NCI-H2196 (cell line): ENCODE measurements around the gene MBLAC1.

Experiments
- DNase-seq: peaks from one replicate; lab custom pipeline; 2025; ENCODE audit not compliant: unreplicated experiment; lab: John Stamatoyannopoulos, UW

The MBLAC1 gene

DNA sequence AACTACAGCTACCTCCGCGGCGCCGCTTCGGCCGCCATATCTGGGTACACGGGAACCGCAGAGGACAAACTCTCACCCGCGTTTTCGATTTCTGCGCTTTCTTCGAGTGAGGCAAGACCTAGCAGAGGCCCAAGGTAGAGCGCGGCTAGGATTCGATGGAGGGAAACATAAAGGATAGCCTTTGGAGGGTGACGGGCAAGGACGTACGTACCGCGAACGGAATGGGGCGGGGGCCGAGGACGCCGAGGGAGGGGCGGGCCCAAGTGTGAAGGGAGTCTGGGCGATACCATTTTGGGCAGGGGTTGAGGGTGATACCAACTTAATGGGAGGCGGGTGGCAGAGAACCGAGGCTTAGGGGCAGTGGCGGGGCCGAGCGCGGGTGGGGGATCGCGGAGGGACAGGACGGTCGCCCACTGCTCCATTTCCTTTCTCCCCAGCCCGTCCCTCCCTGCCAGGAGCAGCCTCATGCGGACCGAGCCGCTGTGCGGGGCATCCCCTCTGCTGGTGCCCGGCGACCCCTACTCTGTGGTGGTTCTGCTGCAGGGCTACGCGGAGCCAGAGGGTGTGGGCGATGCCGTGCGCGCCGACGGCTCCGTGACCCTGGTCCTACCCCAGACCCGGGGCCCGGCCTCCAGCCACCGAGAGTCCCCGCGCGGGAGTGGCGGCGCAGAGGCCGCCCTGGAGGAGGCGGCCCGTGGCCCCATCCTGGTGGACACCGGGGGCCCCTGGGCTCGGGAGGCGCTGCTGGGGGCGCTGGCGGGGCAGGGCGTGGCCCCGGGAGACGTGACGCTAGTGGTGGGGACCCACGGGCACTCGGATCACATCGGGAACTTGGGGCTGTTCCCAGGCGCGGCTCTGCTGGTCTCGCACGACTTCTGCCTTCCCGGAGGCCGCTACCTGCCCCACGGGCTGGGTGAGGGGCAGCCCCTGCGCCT, at the start of gene MBLAC1:
TSS of gene MBLAC1 (plus strand) at position 37 of the 935 bp plus-strand sequence. CDS start at position 466, 429 bp downstream.
- peak; percentile 92 for DNase-seq

GRCh38 chr7:100077205-100077604, 49.6 kb upstream of the MBLAC1 start:
- no peak for DNase-seq

GRCh38 chr7:100079024-100079560, 47.7 kb upstream of the MBLAC1 start:
- no peak for DNase-seq

DNA sequence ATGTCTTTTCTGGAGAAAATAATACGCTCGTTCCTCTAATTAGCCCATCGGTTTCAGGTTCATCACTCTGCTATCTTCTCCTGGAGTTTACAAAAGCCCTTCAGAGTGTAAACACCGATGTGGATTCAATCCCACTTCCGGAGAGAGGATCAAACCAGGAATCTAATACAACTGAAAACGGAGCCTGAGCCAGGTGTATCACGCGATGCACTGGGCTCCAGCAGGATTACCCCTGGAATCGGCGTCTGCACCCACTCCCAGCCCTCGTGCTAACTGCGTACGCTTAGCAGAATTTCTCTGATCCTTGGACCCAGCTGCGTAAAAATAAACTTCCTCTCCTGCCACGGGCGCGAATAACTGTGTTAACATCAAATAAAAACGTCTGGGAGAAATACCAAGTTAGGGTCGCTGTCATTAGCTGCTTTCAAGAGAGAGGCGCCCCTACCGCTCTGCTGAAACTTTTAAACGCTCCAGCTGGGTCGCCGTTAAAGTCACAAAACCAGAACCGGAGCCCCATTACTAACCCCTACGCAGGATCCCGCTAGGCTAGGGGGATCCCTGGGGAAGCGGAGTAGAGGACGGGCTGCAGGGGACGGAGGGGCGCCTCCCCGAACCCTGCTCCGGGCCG, 45.7 kb upstream of the MBLAC1 start:
- DNase-seq: peak; percentile 44

GRCh38 chr7:100081535-100082102, 45.1 kb upstream of the MBLAC1 start, which contains the start of gene ZNF3:
Gene ZNF3 (minus strand): TSS chr7:100081723. CDS start chr7:100077357, 4,366 bp downstream.
- peak; percentile 98 for DNase-seq

GRCh38 chr7:100082978-100083377, 43.8 kb upstream of the MBLAC1 start:
- DNase-seq: no peak

DNA sequence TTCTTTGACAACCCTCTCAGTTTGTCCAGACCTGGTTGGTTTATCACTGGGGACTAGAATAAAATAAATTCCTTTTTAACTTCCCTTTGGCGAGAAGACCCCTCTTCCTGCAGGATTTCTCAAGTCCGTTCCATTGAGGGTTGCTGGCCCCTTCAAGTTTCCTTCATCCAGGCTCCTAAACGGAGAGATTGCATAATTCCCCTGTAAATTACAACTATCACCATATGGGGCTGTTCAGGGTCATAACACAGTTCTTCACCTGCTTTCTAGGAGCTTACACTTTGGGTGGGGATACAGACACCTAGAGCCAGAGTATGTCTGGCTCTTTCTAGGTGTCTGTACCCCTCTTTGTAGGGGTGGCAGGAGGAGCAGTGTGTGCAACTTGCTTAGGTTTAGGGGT, 41.3 kb upstream of the MBLAC1 start:
- DNase-seq: no peak

- DNase-seq: no peak
Measured at GRCh38 chr7:100087055-100087750, 39.6 kb upstream of the MBLAC1 start.

- no peak for DNase-seq
Measured at GRCh38 chr7:100088095-100088620, 38.6 kb upstream of the MBLAC1 start.

- peak; percentile 82 for DNase-seq
Measured at GRCh38 chr7:100088621-100089457, 37.9 kb upstream of the MBLAC1 start, which contains the start of gene COPS6. Gene COPS6 (plus strand): TSS chr7:100088969. CDS start chr7:100088991, 22 bp downstream.

DNA sequence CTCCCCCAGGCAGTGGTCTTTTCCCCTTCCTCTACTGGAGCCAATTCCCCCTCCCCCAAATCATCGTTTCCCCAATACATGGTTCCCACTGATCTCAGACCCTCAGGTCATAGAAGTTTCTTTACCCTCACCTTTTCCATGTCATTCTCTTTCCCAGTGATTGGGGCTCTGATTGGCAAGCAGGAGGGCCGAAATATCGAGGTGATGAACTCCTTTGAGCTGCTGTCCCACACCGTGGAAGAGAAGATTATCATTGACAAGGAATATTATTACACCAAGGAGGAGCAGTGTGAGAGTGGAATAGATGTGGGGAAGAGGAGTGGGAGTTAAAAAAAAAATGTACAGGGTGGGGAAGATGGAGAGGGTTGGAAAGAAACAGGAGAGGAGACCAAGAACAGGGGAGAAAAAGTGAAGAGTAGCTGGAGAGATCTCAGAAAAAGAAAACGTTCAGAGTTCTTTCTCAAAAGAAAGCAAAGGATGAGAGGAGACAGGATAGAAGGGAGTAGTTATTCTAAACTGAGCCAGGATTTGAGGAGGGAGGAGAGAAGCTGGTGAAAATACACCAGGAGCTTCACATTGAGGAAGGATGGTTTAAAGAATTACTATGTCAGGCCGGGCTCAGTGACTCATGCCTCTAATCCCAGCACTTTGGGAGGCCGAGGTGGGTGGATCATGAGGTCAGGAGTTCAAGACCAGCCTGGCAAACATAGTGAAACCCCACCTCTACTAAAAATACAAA, 37.1 kb upstream of the MBLAC1 start:
- DNase-seq: no peak

- DNase-seq: no peak
Measured at GRCh38 chr7:100090527-100091410, 36.0 kb upstream of the MBLAC1 start.

GRCh38 chr7:100091411-100092181, 35.2 kb upstream of the MBLAC1 start:
- no peak for DNase-seq

- no peak for DNase-seq
Measured at GRCh38 chr7:100093054-100093453, 33.7 kb upstream of the MBLAC1 start.

- DNase-seq: no peak
Measured at GRCh38 chr7:100093498-100093897, 33.3 kb upstream of the MBLAC1 start.

DNA sequence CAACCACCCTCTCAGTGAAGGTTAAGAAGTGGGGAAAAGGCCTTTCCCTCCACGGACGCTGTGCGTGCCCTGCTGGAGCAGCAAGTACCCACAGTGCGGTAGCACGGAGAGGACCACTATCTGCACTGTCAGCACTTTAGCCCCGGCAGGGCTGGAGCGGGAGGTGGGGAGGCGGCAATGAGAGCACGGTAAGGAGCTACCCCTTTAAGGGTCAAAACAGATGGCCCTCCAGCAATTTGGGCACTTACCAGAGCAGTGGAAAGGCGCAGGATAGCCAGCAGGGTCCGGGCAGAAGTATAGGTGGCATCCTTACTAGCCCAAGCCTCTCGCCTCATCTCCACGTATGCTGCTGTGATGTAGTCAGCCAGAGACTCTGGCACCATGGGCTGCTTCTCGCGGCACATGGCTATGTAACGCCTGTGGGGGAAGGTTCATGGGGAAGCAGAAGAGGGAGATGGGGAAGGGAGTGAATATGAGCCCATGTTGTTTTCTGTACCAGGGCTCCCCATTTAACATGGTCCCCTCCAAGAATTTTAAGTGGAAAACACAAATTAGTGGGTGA, 32.8 kb upstream of the MBLAC1 start:
- no peak for DNase-seq

DNA sequence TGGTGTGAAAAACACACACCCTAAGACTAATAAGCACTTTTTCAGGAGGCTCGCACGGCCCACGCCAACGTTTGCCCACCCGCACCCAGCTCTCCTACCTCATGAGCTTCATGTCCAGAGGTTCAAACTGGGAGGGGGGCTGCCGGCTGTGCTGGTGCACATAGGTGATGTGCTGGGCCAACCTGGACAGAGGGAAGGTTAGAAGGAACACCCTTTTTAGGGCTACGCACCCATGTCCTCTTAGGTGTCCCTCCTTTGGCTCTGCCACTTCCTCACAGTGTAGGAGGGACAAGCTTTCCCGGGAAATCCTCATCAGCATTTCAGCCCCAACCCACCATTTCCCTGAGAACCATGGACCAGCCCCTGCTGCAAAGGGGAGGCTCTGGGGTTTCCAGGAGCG, 31.5 kb upstream of the MBLAC1 start:
- no peak for DNase-seq
